ENCODE measurements around the gene EXOC3L4.

Gene EXOC3L4

DNA sequence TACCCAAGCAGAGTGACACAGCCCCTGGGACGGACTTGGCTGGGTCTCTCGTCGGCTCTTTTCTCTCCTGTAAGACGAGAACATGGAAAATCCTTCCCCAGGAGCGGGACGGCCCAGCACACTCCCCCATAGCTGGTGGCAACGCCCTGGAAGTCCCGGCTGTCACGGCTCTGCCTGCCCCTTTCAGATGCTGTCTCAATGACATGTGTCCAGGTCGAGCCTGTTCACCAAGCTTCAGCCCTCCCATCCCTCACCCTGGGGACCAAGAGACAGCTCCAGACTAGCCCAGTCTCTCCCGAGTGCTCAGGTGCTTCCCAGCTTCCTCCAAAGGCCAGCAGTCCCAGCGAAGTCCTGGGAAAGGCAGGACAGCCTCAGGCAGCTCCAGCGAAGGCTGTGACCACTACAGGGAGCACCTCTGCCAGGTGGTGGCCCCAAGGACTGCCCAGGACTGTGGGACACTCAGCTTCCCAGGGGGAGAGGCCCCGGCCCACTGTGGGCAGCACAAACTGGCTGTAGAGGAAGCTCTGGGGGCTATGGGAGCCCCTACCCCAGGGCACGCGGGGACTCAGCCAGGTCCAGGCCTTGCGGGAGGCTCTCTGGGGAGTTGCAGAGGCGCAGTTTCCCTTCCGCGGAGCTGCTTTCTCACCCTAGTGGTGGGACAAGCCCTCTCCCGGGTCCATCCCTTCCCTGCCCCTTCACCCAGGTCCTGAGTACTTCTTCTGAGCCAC is 62.3 kb downstream of the EXOC3L4 start:
- no peak for DNase-seq

DNA sequence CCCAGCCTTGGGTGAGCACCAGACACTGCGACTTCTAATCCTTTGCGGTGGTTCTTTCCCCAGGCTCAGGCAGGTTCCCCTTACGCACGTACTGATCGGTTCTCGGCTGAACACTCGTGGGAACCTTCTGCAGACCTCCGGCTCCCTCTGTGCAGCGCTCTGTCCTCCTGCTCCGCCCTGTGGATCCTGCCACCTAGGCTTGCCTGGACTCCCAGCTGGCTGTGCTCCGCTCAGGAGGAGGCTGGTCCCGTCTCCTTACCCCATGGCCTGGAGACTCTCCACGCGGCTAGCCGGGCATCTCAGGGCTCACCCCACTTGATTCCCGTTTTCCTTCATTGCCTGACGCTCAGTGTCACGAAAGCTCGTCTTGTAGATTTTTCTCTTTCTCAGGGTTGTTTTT is 63.4 kb downstream of the EXOC3L4 start:
- no peak for DNase-seq

DNA sequence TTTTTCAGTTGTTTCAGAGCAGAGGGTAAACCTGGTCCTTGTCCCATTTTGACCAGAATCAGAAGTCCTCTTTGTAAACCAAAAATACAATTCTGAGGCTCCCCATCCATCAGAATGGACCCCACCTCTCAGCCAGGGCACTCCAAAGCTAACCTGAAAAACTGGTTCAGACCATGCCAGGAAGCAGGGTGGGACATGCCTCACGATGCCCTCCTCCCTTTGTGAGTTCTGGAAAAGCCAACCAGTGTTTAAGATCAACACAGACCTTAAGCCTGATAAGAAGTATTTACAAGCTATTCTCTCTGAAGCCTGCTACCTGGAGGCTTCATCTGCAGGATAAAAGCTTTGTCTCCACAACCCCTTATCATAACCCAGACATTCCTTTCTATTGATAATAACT is 64.2 kb downstream of the EXOC3L4 start:
- no peak for DNase-seq

Measured in NCI-H1092 treated with DMSO at 0.1 percent for 48 hours (cell line).